Sigmoid colon (tissue), 4 donors: ENCODE measurements around the gene LDB2.

Source experiments
- CTCF ChIP-seq, 4 experiments: fragments of 450-650 bp in 3 of 4; fragments of 200-600 bp in 1 of 4; IDR thresholded peaks; one replicate each; pipeline ENCODE4 v1.5.1; 2016 to 2019; ENCODE audit warnings: antibody characterized with exemption in 4 of 4, mild to moderate bottlenecking in 3 of 4, moderate library complexity in 2 of 4
- POLR2AphosphoS5 ChIP-seq, 4 donors: sonication (generic); formaldehyde crosslinking; IDR thresholded peaks; one replicate each; pipeline ENCODE4 v1.6.1; 2017; ENCODE audit warnings: antibody characterized with exemption in 4 of 4

GRCh38 chr4:16750882-16751642, 147.4 kb downstream of the LDB2 start:
- TF ChIP-seq POLR2AphosphoS5 (IDR thresholded peaks at IDR 0.05) (no peak), CTCF (IDR thresholded peaks at IDR 0.05) (no peak)
